H9 (cell line): ENCODE data around the gene STK11IP. TPM values are rescaled to one million over a fixed set of nuclear protein-coding genes. Genes with fewer than 3 reads are reported as not detected.

Experiments used
- DNase-seq: peaks from one replicate; pipeline ENCODE4 v3.0.0-alpha.2; 2017
- H2AFZ ChIP-seq: one replicate; pipeline ENCODE4 v1.6.1; 2013; ENCODE audit warnings: mild to moderate bottlenecking, low read length, control low read depth, moderate library complexity
- H2AK5ac ChIP-seq: 2 replicates; pipeline ENCODE4 v1.6.1; 2013; ENCODE audit warnings: low read length, control low read depth, mixed read lengths; ENCODE audit not compliant: insufficient read length
- H2BK120ac ChIP-seq: one replicate; pipeline ENCODE4 v1.6.1; 2013; ENCODE audit warnings: low read depth, mild to moderate bottlenecking, low read length, control low read depth, inconsistent platforms; ENCODE audit not compliant: poor library complexity, severe bottlenecking
- H2BK12ac ChIP-seq: 2 replicates; pipeline ENCODE4 v1.6.1; 2013; ENCODE audit warnings: low read length, control low read depth, mixed read lengths, low read depth; ENCODE audit not compliant: insufficient read length
- H2BK15ac ChIP-seq: 2 replicates; pipeline ENCODE4 v1.6.1; 2013; ENCODE audit warnings: low read depth, low read length, control low read depth
- H2BK20ac ChIP-seq: one replicate; pipeline ENCODE4 v1.6.1; 2013; ENCODE audit warnings: low read depth, mild to moderate bottlenecking, low read length, control low read depth, inconsistent platforms; ENCODE audit not compliant: poor library complexity, severe bottlenecking
- H2BK5ac ChIP-seq: 2 replicates; pipeline ENCODE4 v1.6.1; 2013; ENCODE audit warnings: low read length, control low read depth, mixed read lengths; ENCODE audit not compliant: insufficient read length
- H3K14ac ChIP-seq: 2 replicates; pipeline ENCODE4 v1.6.1; 2013; ENCODE audit warnings: low read length, control low read depth; ENCODE audit not compliant: insufficient read depth
- H3K18ac ChIP-seq: 2 replicates; pipeline ENCODE4 v1.6.1; 2013; ENCODE audit warnings: low read depth, mild to moderate bottlenecking, mixed read lengths, low read length, control low read depth; ENCODE audit not compliant: insufficient read length
- H3K23ac ChIP-seq: 2 replicates; pipeline ENCODE4 v1.6.1; 2013; ENCODE audit warnings: low read length, control low read depth, mixed read lengths, low read depth; ENCODE audit not compliant: insufficient read length
- H3K23me2 ChIP-seq: 2 replicates; pipeline ENCODE4 v1.6.1; 2013; ENCODE audit warnings: low read depth, mild to moderate bottlenecking, mixed read lengths, low read length, control low read depth; ENCODE audit not compliant: insufficient read length, poor library complexity, severe bottlenecking
- H3K27ac ChIP-seq: 2 replicates; pipeline ENCODE4 v1.5.1; 2013; ENCODE audit warnings: low read length, control low read depth, mixed read lengths, low read depth; ENCODE audit not compliant: insufficient read length
- H3K27me3 ChIP-seq: 2 replicates; pipeline ENCODE4 v1.6.1; 2013; ENCODE audit warnings: low read length, control low read depth, inconsistent platforms; ENCODE audit not compliant: insufficient read depth
- H3K4ac ChIP-seq: 2 replicates; pipeline ENCODE4 v1.6.1; 2013; ENCODE audit warnings: low read depth, mild to moderate bottlenecking, control low read depth, inconsistent platforms, low read length, moderate library complexity
- H3K4me1 ChIP-seq: 2 replicates; pipeline ENCODE4 v1.6.1; 2013; ENCODE audit warnings: low read length, control low read depth, inconsistent platforms; ENCODE audit not compliant: insufficient read depth
- H3K4me2 ChIP-seq: 2 replicates; pipeline ENCODE4 v1.6.1; 2013; ENCODE audit warnings: low read length, control low read depth, mixed read lengths; ENCODE audit not compliant: insufficient read length, insufficient read depth
- H3K56ac ChIP-seq: 2 replicates; pipeline ENCODE4 v1.6.1; 2013; ENCODE audit warnings: low read depth, mild to moderate bottlenecking, mixed read lengths, low read length, control low read depth; ENCODE audit not compliant: insufficient read length
- H3K79me1 ChIP-seq: 2 replicates; pipeline ENCODE4 v1.6.1; 2013; ENCODE audit warnings: low read depth, mild to moderate bottlenecking, moderate library complexity, low read length, control low read depth, inconsistent platforms; ENCODE audit not compliant: insufficient read depth, poor library complexity, severe bottlenecking
- H3K79me2 ChIP-seq: 2 replicates; pipeline ENCODE4 v1.6.1; 2013; ENCODE audit warnings: low read length, control low read depth, inconsistent platforms; ENCODE audit not compliant: insufficient read depth
- H3K9ac ChIP-seq: 2 replicates; pipeline ENCODE4 v1.6.1; 2013; ENCODE audit warnings: low read length, control low read depth, mixed read lengths; ENCODE audit not compliant: insufficient read length; ENCODE audit errors: extremely low read depth
- H3K9me3 ChIP-seq: one replicate; pipeline ENCODE4 v1.6.1; 2013; ENCODE audit warnings: low read depth, low read length, inconsistent platforms; ENCODE audit not compliant: control insufficient read depth
- H3T11ph ChIP-seq: one replicate; pipeline ENCODE4 v1.6.1; 2013; ENCODE audit warnings: mild to moderate bottlenecking, low read length, control low read depth, inconsistent platforms
- H4K20me1 ChIP-seq: one replicate; pipeline ENCODE4 v1.6.1; 2013; ENCODE audit not compliant: control insufficient read depth, insufficient read length, insufficient read depth
- H4K5ac ChIP-seq: 2 replicates; pipeline ENCODE4 v1.6.1; 2013; ENCODE audit warnings: low read depth, mild to moderate bottlenecking, mixed read lengths, low read length, control low read depth; ENCODE audit not compliant: insufficient read length
- H4K8ac ChIP-seq: replicated peaks from 2 replicates; pipeline ENCODE4 v1.6.1; 2013; ENCODE audit warnings: low read length, control low read depth, mixed read lengths, low read depth; ENCODE audit not compliant: insufficient read length
- H4K91ac ChIP-seq: 2 replicates; pipeline ENCODE4 v1.6.1; 2013; ENCODE audit warnings: low read depth, mild to moderate bottlenecking, moderate library complexity, mixed read lengths, low read length, control low read depth; ENCODE audit not compliant: insufficient read length
- H3K27ac Mint-ChIP-seq, 3 experiments: 2 replicates in 2 of 3; 3 replicates in 1 of 3; pipeline ENCODE4 v1.8.0; 2020 to 2021; ENCODE audit warnings: mixed read lengths in 3 of 3, mild to moderate bottlenecking in 1 of 3, moderate library complexity in 1 of 3
- H3K27me3 Mint-ChIP-seq: 2 replicates; pipeline ENCODE4 v1.8.0; 2021; ENCODE audit warnings: low read depth, mild to moderate bottlenecking, moderate library complexity, mixed read lengths
- H3K36me3 Mint-ChIP-seq, 3 experiments: 2 replicates in 2 of 3; 3 replicates in 1 of 3; pipeline ENCODE4 v1.8.0; 2020 to 2021; ENCODE audit warnings: low read depth in 3 of 3, mixed read lengths in 3 of 3; ENCODE audit not compliant: insufficient read depth in 1 of 3
- H3K4me1 Mint-ChIP-seq, 2 experiments: 2 replicates each; pipeline ENCODE4 v1.8.0; 2020; ENCODE audit warnings: mixed read lengths in 2 of 2
- H3K4me3 Mint-ChIP-seq, 2 experiments: 2 replicates in 1 of 2; 3 replicates in 1 of 2; pipeline ENCODE4 v1.8.0; 2020 to 2021; ENCODE audit warnings: mild to moderate bottlenecking in 2 of 2, mixed read lengths in 2 of 2, moderate library complexity in 1 of 2
- H3K9me3 Mint-ChIP-seq, 2 experiments: 2 replicates in 1 of 2; 3 replicates in 1 of 2; pipeline ENCODE4 v1.8.0; 2020; ENCODE audit warnings: mild to moderate bottlenecking in 2 of 2, mixed read lengths in 2 of 2, moderate library complexity in 1 of 2
- WGBS: extraction: QIAGEN DNeasy Blood & Tissue Kit; methylation state at CpG from one replicate; pipeline ENCODE4 v1.1.7; 2013; ENCODE audit warnings: missing lambda C conversion rate, low lambda C conversion rate, mixed read lengths; ENCODE audit not compliant: insufficient read length; ENCODE audit errors: extremely low coverage; 5-methylcytosine and 5-hydroxymethylcytosine counted together
- total RNA-seq: library from RNA; stranded (reverse); gene quantifications from 2 replicates; pipeline ENCODE4 v1.2.1, GENCODE V29; 2021
- TF ChIP-seq, protein P1 (sequence below): fragments of 200-600 bp; sonication (generic); conservative IDR thresholded peaks from 3 replicates; pipeline ENCODE4 v1.8.0; 2021; ENCODE audit warnings: antibody characterized with exemption, mild to moderate bottlenecking

The STK11IP gene
- total RNA-seq, 1 experiment from 2014 or later: 31.1 TPM

DNA sequence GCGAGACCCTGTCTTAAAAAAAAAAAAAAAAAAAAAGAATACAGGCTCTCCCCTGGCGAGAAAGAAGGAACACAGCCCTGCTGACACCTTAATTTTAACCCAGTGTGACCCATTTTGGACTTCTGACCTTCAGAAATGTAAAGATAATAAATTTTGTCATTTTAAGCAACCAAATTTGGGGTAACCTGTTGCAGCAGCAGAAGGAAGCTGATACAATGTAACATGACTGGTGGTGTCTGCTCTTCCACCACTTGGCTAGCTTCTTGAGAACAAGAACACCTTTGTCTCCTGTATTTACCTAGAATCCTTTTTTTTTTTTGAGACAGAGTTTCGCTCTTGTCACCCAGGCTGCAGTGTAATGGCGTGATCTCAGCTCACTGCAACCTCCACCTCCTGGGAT, 6.6 kb upstream of the STK11IP start:
- Histone ChIP-seq H3K79me2 (no peaks in the 10 kb centered on the region), H3K14ac (no peak overlapping the region), H2BK5ac (no peak overlapping the region), H3K79me1 (no peaks in the 10 kb centered on the region), H2AFZ (no peak overlapping the region), H3K23me2 (no peaks in the 10 kb centered on the region), H3K27ac (no peak overlapping the region), H3K9me3 (no peaks in the 10 kb centered on the region), H3T11ph (no peak overlapping the region), H4K91ac (no peak overlapping the region), H2BK15ac (no peak overlapping the region), H3K27me3 (no peaks in the 10 kb centered on the region; the same call in 1 of the 2 replicates), H4K20me1 (no peaks in the 10 kb centered on the region), H3K4ac (no peak overlapping the region), H3K4me2 (no peak overlapping the region), H3K18ac (no peak overlapping the region), H3K56ac (no peak overlapping the region), H4K8ac (no peak overlapping the region), H2BK12ac (no peak overlapping the region), H3K9ac (no peak overlapping the region), H4K5ac (no peak overlapping the region), H2AK5ac (no peak overlapping the region), H3K23ac (no peak overlapping the region), H2BK120ac (no peak overlapping the region), H2BK20ac (no peak overlapping the region), H3K4me1 (peaks cover 3% of the 10 kb centered on the region; the same call in 1 of the 2 replicates)
- Mint-ChIP-seq H3K27ac (no peak overlapping the region), H3K36me3 (no peaks in the 10 kb centered on the region), H3K4me1 (peaks cover 10% of the 10 kb centered on the region in 2 experiments), H3K9me3 (no peaks in the 10 kb centered on the region), H3K27me3 (peaks cover 27% of the 10 kb centered on the region), H3K4me3 (no peak overlapping the region)
- TF ChIP-seq, protein P1, sequence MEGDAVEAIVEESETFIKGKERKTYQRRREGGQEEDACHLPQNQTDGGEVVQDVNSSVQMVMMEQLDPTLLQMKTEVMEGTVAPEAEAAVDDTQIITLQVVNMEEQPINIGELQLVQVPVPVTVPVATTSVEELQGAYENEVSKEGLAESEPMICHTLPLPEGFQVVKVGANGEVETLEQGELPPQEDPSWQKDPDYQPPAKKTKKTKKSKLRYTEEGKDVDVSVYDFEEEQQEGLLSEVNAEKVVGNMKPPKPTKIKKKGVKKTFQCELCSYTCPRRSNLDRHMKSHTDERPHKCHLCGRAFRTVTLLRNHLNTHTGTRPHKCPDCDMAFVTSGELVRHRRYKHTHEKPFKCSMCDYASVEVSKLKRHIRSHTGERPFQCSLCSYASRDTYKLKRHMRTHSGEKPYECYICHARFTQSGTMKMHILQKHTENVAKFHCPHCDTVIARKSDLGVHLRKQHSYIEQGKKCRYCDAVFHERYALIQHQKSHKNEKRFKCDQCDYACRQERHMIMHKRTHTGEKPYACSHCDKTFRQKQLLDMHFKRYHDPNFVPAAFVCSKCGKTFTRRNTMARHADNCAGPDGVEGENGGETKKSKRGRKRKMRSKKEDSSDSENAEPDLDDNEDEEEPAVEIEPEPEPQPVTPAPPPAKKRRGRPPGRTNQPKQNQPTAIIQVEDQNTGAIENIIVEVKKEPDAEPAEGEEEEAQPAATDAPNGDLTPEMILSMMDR: no peak
- DNase-seq: no peak
- no CpG with 5 or more reads among the region's 4 CpGs for WGBS
